HepG2 (cell line): Measurements from ENCODE around the gene CPAMD8.

ENCODE experiments used
- CAMTA2 ChIP-seq: sonication (generic); formaldehyde crosslinking; IDR thresholded peaks from 2 replicates; pipeline ENCODE4 v1.4.0; 2020; ENCODE audit warnings: mild to moderate bottlenecking, missing genetic modification reagents, borderline replicate concordance
- CTCF ChIP-seq: sonication (generic); formaldehyde crosslinking; IDR thresholded peaks from 2 replicates; pipeline ENCODE4 v1.5.0; 2020; ENCODE audit warnings: mild to moderate bottlenecking, missing genetic modification reagents, moderate library complexity
- FOXA1 ChIP-seq, 2 experiments: fragments of 450-650 bp in 1 of 2; sonication (generic) in 1 of 2; formaldehyde crosslinking in 1 of 2; IDR thresholded peaks; 2 replicates each; pipeline versions ENCODE4 v1.4.0 to v1.6.1; 2016 to 2020; ENCODE audit warnings: missing genetic modification reagents in 1 of 2
- HNF4A ChIP-seq: sonication (generic); formaldehyde crosslinking; IDR thresholded peaks from 2 replicates; pipeline ENCODE4 v1.4.0; 2020; ENCODE audit warnings: missing genetic modification reagents
- JUN ChIP-seq: sonication (generic); formaldehyde crosslinking; IDR thresholded peaks from 2 replicates; pipeline ENCODE4 v1.4.0; 2020; ENCODE audit warnings: mild to moderate bottlenecking, missing genetic modification reagents
- POLR2AphosphoS5 ChIP-seq: IDR thresholded peaks from 2 replicates; pipeline ENCODE4 v1.6.1; 2012; ENCODE audit warnings: low read depth, low read length
- SATB2 ChIP-seq: sonication (generic); formaldehyde crosslinking; IDR thresholded peaks from 2 replicates; pipeline ENCODE4 v1.5.0; 2020; ENCODE audit warnings: missing genetic modification reagents
- TAF1 ChIP-seq: sonication (generic); formaldehyde crosslinking; IDR thresholded peaks from 2 replicates; pipeline ENCODE4 v1.4.0; 2020; ENCODE audit warnings: missing genetic modification reagents
- TCF12 ChIP-seq, 2 experiments: fragments of 450-650 bp in 1 of 2; sonication (generic) in 1 of 2; formaldehyde crosslinking in 1 of 2; IDR thresholded peaks; 2 replicates each; pipeline versions ENCODE4 v1.6.1 to v1.8.0; 2017 to 2022; ENCODE audit warnings: antibody characterized with exemption in 1 of 2, mild to moderate bottlenecking in 1 of 2, missing genetic modification reagents in 1 of 2, moderate library complexity in 1 of 2
- ZNF232 ChIP-seq: sonication (generic); formaldehyde crosslinking; IDR thresholded peaks from 2 replicates; pipeline ENCODE4 v1.4.0; 2020; ENCODE audit warnings: missing genetic modification reagents, borderline replicate concordance

DNA sequence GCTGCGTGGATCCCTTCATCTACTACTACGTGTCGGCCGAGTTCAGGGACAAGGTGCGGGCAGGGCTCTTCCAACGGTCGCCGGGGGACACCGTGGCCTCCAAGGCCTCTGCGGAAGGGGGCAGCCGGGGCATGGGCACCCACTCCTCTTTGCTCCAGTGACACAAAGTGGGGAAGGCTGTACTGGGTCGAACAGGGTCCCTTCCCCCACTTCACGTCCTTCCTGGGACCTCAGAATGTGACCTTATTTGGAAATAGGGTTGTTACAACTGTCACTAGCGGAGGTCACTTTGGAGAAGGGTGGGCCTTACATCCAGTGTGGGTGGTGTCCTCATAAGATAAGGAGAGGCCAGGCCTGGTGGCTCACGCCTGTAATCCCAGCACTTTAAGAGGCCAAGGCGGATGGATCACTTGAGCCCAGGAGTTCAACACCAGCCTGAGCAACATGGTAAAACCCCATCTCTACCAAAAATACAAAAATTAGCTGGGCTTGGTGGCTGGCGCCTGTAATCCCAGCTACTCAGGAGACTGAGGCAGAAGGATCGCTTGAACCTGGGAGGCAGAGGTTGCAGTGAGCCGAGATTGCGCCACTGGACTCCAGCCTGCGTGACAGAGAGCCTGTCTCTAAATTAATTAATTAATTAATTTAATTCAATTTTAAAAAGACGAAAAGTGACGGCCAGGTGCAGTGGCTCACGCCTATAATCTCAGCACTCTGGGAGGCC is 136.0 kb downstream of the CPAMD8 start:
- TF ChIP-seq TAF1, result no peak
- no peak for TF ChIP-seq TCF12 (IDR thresholded peaks at IDR 0.05)
- no peak for TF ChIP-seq TCF12 (CRISPR knock-in tag; IDR thresholded peaks at IDR 0.05)
- TF ChIP-seq JUN (CRISPR knock-in tag), result no peak
- TF ChIP-seq POLR2AphosphoS5, result no peak
- TF ChIP-seq FOXA1 (IDR thresholded peaks at IDR 0.05), result no peak
- TF ChIP-seq FOXA1 (CRISPR knock-in tag; IDR thresholded peaks at IDR 0.05), result no peak
- no peak for TF ChIP-seq ZNF232 (CRISPR knock-in tag)
- TF ChIP-seq HNF4A (CRISPR knock-in tag), result no peak
- no peak for TF ChIP-seq SATB2 (CRISPR knock-in tag)
- TF ChIP-seq CAMTA2 (CRISPR knock-in tag), result no peak
- no peak for TF ChIP-seq CTCF (CRISPR knock-in tag)
